ENCODE measurements around the gene STK38L. TPM values are rescaled to one million over a fixed set of nuclear protein-coding genes. Genes with fewer than 3 reads are reported as not detected.

Gene STK38L
- polyA plus RNA-seq, 1 experiment: 4.8 TPM

GRCh38 chr12:27367078-27367477, 123.0 kb downstream of the STK38L start:
- CTCF ChIA-PET: interaction anchor here (1.3 to 5.3 kb wide), 3 partner anchors 11 to 18 kb away, joined by 3 to 33 read pairs (median 4); no protein-coding TSS in a partner anchor
- POLR2A ChIA-PET: no interaction called here
- no peaks in the 10 kb centered on the region for H3K27me3 ChIP-seq (ENCODE audit: control insufficient read depth, insufficient read depth, low read length)
- H3K4me3 ChIP-seq (ENCODE audit: low read depth, low read length): no peak overlapping the region
- no peaks in the 10 kb centered on the region for H3K36me3 ChIP-seq (ENCODE audit: control insufficient read depth, insufficient read depth, low read length)
- TF ChIP-seq CTCF (IDR thresholded peaks at IDR 0.05; ENCODE audit: insufficient read depth, low read depth, low read length): no peak
- DNase-seq (ENCODE audit: low read depth): no peak

Other genes starting within 250 kb of the STK38L start
- 75.2 and 111 TPM in 2 replicates for gene TM7SF3, start 229.9 kb upstream of the STK38L start, polyA plus RNA-seq (2011; rRNA removed)
- gene MED21, start 221.7 kb upstream of the STK38L start, polyA plus RNA-seq (2011; rRNA removed): 34.6 and 61.5 TPM in 2 replicates
- gene C12orf71, start 161.7 kb upstream of the STK38L start, polyA plus RNA-seq (2011; rRNA removed): not detected in 2 replicates
- 3.6 and 8.4 TPM in 2 replicates for gene BMAL2, start 88.5 kb downstream of the STK38L start, polyA plus RNA-seq (2011; rRNA removed)
- 0.09 and 0.23 TPM in 2 replicates for gene SMCO2, start 202.4 kb downstream of the STK38L start, polyA plus RNA-seq (2011; rRNA removed)

Data from BJ (cell line).